Activated CD4-positive, CD25-positive, alpha-beta regulatory T cell treated with anti-CD3 and anti-CD28 coated beads, Interleukin-2, amount 50 U/mL, for 72 hours (primary cell): ENCODE results near the gene THAP11.
"Not testable (repeated sequence)": the region's sequence is repeated elsewhere in the genome, so short reads cannot be mapped to it uniquely, and the experiment has no call there.

ENCODE experiments used
- DNase-seq: peaks from one replicate; pipeline ENCODE4 v3.0.0; 2021

Gene THAP11

DNA sequence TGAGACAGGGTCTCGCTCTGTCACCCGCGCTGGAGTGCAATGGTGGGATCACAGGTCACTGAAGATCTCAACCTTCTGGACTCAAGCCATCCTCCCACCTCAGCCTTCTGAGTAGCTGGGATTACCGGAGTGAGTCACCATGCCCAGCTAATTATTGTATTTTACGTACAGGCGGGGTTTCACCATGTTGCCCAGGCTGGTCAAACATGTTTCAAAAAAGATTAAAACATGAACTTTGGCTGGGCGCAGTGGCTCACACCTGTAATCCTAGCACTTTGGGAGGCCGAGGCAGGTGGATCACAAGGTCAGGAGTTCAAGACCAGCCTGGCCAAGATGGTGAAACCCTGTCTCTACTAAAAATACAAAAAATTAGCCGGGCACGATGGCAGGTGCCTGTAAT is 4.9 kb upstream of the THAP11 start:
- not testable (repeated sequence) for DNase-seq

DNA sequence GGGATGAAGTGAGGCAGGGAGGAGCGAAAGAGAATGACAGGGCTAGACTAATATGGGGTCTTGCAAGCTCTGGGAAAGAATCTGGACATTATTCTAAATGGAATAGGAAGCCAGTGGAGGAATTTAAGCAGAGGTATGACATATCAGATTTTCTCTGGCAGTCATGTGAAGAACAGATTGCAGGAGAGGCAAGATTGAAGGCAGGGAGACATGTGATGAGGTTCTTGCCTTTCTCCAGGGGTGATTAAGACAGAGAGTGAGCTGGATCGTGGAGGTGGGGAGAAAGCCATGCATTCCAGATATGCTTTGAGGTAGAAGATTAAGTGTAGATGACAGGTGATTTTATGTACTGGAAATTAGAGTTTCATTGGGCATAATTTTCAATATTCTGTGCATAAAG is 4.3 kb upstream of the THAP11 start:
- no peak for DNase-seq

DNA sequence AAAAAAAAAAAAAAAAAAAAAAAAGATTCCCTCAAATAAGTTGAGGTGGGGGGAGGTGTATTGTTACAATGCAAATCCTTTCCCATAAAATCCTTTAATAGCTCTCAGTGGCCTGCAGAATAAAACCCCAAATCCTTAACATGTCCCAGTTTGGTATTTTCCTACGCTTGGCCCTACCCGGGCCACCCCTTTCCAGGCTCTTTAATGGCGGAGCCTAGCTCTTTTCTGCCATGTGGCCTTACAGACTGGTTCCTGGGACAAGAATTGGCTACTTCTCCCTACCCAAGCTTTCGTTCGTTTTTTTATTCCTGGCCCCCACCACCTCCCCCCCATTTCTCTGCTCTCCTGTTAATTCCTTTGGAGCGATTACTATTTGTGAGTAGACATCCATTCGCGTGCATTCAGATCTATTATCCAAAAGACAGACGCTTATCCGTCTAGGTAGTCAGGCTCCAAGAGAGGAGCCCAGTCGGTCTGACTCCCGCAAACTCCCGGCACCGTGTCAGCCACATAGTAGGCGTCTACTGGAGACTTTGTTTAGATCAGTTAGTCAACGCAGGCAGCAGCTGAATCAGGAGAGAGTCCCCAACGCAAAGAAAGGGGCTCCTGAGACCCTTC is 813 bp upstream of the THAP11 start:
- DNase-seq: no peak

DNA sequence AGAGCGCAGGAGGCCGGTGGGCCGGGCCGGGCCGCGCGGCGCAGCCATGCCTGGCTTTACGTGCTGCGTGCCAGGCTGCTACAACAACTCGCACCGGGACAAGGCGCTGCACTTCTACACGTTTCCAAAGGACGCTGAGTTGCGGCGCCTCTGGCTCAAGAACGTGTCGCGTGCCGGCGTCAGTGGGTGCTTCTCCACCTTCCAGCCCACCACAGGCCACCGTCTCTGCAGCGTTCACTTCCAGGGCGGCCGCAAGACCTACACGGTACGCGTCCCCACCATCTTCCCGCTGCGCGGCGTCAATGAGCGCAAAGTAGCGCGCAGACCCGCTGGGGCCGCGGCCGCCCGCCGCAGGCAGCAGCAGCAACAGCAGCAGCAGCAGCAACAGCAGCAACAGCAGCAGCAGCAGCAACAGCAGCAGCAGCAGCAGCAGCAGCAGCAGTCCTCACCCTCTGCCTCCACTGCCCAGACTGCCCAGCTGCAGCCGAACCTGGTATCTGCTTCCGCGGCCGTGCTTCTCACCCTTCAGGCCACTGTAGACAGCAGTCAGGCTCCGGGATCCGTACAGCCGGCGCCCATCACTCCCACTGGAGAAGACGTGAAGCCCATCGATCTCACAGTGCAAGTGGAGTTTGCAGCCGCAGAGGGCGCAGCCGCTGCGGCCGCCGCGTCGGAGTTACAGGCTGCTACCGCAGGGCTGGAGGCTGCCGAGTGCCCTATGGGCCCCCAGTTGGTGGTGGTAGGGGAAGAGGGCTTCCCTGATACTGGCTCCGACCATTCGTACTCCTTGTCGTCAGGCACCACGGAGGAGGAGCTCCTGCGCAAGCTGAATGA is 606 bp downstream of the THAP11 start:
- peak; percentile 53 for DNase-seq

DNA sequence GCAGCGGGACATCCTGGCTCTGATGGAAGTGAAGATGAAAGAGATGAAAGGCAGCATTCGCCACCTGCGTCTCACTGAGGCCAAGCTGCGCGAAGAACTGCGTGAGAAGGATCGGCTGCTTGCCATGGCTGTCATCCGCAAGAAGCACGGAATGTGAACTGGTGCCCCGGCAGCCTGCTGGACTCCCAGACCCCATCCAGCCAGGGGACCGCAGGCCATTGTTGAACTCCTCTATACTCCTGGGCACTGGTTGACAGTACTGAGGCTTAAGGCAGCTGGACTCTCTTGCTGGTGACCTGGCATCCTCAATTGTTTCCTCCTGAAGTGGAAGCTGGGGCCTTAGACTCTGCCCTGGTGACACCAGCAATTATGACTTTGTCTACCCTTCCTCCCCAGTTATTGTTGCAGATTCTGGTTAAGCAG is 1.2 kb downstream of the THAP11 start:
- no peak for DNase-seq

DNA sequence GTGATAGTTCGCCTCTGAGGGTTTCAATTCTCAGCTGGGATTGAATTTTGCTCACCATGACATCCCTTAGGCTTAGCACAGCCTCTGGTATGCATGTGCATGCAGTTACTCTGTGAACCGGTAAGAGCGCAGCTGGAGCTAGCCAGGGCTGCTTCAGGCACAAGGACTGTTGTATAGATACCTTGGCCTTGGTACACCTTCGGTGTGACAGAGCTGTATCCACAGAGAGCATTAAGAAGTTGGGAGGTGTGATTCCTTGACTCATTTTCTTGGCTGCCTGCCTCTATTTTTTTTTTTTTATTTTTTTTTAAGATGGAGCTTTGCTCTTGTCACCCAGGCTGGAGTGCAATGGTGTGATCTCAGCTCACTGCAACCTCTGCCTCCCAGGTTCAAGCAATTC is 2.4 kb downstream of the THAP11 start:
- no peak for DNase-seq

DNA sequence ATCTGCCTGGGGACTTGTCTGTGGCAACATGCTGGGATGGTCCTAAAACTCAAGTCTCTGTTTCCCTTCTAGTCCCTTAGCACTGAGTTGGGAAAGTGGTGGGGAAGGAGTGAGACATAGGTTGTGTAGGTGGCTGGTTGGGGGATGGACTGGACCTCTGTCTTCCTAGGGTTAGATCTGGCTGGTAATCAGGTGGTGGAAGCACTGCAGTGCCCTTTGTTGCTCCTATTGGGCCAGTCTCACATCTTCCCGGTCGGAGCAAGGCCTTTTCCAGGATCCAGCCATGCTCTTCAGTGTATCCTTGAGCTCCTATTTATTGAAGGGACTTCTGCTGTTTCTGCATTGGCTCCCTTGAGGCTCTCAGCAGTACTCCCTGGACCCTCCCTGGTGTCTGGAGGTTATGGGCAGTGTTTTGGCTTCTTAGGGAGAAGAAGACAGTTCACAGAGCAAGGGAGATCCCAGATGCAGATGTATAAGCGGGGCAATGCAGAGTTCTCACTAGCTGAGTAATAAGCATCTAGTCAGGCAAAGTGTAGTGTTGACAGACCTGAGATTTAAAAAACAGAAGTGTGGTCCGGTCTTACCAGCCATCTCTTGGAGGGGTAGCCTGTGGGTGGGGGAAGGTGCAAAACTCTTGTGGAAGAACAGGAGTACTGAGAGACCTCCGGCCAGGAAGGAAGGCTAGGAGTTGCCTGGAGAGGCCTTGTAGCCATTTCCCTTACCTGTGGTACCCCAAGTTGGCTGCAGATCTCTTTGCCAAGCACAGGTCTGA is 3.4 kb downstream of the THAP11 start:
- no peak for DNase-seq

DNA sequence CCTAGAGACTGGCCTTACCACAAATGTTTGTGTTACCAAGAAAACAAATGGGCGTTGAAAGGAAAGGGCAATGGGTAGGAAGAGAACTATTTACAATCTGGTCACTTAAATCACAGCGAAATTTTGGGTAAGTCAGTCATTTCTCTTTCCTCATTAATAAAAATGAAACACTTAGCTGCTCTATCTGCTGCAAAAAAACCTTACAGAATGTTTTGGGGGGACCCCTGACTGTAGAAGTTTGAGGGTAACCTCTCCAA is 3.9 kb downstream of the THAP11 start:
- DNase-seq: no peak

DNA sequence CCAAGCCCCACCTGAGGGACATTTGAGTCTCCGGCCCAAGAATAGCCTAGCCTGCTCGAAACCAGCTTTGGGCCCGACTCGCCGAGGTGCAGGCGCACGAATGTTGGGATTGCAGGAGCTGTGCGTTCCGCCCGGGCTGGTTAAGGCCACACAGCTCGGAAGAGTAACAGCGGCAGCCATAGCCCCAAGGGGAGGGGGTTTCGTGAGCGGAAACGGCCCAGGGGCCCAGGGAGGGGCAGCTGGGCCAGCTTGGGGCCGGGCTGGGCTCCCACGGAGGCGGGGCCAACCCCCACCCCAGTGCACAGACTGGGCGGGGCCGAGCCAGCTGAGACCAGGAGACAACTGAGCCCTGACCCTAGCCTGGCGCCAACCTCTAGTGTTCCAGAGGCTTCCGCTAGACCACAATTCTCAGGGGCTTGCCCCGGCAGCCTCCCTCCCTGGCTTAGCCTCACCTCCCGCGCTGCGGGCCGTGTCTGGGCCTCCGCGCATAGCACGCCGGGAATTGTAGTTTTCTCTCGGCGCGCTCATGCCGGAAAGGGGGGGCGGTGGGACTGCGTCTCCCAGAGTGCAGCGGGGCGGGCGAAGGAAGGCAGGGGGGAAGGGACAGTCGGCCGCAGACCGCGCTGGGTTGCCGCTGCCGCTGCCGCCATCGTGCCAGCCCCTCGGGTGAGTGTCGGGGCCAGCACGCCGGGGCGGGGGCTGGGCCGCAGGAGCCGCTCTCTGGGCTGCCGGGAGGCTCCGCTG is 4.4 kb downstream of the THAP11 start, which contains the start of gene NUTF2:
Gene NUTF2 (plus strand): TSS at position 614 of the 744 bp plus-strand sequence. CDS start 18,198 bp downstream, outside the sequence.
- peak; percentile 96 for DNase-seq

DNA sequence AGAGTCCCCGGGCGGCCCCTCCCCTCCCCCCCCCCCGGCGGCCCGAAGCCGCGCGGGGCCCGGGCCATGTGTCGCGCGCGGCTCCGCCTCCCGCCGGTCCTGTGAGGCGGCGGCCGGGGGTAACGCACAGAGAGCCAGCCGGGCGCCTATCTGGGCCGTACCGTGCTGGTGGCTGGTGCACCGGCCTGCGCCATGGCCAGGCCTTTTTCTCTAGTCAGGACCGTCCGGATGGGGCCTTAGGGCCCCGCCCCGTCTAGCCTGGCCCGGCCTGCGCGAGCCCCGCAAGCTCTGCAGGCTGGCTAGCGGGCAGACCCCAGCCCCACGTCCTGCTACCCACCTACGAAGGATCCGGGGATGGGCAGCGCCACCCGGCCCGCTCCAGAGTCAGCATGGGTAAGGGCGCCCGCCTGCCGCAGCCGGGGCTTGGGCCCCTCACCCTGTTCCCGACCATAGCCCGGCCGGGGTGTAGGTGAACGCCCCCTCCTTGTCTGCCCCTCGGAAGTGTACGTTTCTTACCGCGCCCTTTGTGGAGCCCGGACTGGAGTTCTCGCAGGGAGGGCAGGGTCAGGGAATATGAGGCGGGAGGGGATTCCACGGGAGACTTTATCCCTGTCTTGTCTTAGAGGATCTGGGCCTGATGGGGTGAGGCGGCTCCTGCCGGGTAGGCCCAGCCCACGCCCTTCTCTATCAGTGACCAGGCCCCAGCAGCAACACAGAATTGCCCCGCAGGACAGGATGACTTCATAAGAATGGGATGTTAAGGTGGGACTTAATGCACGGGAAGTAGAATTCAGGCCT is 5.1 kb downstream of the THAP11 start, which contains the start of gene CENPT:
Gene CENPT (minus strand): TSS at position 630 of the 798 bp plus-strand sequence. CDS start 13,834 bp downstream, outside the sequence.
- no peak for DNase-seq

DNA sequence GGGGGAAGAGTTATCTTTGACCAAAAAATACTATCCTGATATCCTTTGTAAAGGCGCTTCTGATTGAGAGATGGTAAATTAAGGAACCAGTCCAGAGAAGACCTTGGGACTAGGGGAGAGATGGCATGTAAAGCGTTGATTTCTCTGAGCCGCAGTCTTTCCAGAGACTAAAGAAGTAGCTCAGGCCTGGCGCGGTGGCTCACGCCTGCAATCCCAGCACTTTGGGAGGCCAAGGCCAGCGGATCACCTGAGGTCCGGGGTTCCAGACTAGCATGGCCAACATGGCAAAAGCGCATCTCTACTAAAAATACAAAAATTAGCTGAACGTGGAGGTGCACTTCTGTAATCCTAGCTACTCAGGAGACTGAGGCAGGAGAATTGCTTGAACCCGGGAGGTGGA is 6.0 kb downstream of the THAP11 start:
- DNase-seq: no peak

DNA sequence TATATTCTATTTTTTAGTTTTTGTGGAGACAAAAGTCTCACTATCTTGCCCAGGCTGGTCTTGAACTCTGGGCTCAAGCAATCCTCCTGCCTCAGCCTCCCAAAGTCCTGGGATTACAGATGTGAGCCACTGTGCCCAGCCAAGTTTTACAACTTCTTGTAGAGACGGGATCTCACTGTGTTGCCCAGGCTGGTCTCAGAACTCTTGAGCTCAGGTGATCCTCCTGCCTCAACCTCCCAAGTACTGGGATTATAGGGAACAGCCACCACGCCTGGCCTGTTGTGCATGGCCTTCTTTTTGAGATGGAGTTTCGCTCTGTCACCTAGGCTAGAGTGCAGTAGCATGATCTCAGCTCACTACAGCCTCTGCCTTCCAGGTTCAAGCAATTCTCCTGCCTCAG is 11.6 kb downstream of the THAP11 start:
- no peak for DNase-seq

DNA sequence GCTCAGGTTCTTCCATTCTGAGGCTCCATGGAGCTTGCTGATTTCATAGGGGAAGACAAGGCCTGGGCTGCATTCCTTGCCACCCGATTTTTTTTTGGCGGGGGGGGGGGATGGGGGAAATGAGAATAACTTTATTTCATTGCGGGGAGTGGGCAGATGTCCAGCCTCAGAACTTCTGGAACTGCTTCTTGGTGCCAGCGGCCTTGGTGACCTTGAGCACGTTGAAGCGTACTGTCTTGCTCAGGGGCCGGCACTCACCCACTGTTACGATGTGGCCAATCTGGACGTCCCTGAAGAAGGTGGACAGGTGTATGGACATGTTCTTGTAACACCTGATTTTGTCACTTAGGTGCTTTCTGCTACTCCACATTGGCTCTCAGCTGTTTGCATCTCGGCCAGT is 13.7 kb downstream of the THAP11 start:
- DNase-seq: no peak

DNA sequence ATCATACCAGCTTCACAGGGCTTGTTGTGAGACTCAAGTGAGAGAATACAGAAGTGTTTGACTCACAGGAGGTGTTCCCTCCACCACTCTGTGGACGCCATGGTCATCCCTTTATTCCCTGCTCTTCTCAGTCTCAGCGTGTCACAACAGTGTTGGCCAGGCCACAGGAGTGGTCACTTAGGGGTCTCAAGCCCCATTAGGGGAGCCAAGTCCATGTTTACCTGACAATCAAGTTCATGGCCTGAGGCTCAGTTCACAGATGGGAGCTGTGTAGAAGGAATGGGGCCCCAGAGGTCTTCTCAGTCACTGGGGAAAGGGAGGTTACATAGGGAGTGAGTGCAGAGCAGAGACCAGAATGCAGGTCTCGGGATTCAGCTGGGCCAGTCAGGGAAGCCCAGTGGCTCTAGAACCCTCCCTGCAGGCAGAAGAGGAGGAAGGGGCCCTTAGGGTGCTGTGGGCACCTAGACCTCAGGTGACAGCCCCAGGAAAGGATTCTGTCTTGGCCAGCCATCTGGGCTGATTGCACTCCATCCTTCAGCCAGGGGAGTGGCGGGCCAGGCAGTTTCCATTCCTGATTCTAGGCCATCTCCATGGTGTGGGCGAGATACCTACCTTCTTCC is 14.9 kb downstream of the THAP11 start:
- DNase-seq: no peak

DNA sequence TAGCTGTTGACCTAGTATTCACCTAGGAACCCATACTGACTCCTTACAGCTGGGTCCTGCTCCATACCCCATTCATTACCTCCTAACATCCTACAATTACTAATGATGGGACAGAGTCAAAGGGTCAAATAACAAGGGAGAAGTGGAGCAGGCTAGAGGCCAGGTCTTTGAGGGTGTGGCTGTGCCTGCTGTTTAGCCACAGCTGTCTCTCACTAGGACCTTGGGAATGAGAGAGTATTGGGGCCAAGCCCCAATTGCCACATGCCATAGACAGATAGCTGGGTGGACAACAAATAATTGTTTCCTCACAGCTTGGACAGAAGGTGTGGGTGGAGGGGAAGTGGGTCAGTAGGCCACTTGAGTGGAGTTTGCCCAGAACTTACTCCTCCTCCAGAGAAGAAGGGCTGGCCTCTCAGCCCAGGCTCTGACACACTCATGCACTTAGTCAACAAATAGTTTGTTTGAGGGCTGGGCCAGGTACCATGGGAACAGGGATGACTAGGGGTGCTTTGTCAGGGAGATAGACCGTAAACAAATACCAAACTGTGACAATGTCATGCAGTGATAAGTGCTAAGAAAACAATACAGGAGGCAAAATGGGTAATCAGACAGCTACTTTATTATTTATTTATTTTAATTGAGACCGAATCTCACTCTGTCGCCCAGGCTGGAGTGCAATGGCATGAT is 15.6 kb downstream of the THAP11 start:
- DNase-seq: no peak

DNA sequence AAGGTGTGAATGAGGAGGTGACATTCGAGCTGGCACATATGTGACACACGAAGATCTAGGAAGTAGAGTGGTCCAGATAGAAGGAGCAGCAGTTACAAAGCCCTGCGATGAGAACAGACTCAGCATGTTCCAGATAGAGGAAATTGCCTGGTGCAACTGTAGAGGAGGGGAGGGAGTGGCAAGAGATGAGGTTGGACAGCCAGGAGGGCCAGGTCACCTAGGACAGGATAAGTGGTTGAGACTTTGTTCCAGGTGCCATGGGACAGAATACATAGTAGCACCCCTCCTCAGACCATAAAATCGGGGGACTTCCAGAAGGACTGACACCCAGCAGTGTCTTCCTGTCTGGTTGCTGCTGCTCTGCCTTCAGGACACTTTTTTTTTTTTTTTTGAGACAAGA is 16.4 kb downstream of the THAP11 start:
- DNase-seq: no peak

DNA sequence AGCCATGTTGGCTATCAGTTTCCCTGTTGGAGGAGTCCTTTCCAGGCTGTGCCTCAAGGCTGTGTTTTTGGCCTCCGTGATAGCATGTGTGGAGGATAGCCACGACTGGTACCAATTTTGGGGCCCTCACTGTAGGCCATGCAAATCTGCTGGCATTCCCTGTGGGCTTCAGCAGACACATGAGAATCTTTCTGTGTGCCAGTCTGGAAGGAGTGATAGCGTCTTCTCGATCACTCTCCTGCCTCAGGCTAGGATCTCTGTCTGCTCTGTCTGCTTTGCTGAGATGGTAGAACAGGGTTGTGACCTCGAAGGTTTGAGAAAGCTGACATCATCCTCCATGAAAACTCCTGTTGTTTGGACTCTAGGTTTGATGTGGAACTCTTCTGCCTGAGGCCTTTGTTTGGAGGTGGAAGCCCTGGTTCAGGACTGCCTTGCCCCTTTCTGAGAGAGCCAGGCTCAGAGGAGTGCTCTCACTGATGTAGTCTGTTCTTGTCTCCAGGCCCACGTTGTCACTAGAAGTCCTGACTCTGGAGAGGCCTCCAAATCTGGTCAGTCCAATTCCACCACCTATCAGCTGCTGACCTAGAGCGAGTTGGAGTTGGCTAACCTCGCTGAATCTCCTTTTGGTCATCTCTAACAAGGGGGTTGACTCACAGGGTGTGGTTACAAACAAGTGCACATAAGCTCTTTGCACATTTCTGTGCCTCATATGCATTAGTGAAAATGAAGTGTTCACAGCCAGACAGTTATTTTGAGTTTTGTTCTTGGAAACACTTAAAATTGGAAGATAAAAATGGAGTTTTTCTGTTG is 18.7 kb downstream of the THAP11 start:
- DNase-seq: no peak

DNA sequence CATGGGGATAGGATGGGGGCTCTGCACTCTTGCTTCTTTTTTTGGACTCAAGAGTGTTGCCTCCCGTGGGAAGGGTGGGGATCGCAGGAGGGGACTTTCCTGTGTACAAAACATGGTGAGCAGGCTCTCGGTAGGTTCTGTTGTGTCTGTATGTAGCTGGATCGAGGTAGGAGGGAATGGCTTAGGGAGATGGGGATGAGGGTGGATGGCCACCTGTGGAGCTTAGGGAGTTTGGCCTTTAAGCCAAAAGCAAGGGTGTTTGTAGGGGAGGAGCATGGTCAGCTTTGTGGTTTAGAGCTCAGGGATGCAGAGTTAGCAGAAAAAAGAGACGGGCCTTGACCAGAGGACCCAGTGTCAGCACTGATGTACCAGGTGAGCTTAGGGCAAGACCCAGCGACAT is 19.8 kb downstream of the THAP11 start:
- DNase-seq: no peak

DNA sequence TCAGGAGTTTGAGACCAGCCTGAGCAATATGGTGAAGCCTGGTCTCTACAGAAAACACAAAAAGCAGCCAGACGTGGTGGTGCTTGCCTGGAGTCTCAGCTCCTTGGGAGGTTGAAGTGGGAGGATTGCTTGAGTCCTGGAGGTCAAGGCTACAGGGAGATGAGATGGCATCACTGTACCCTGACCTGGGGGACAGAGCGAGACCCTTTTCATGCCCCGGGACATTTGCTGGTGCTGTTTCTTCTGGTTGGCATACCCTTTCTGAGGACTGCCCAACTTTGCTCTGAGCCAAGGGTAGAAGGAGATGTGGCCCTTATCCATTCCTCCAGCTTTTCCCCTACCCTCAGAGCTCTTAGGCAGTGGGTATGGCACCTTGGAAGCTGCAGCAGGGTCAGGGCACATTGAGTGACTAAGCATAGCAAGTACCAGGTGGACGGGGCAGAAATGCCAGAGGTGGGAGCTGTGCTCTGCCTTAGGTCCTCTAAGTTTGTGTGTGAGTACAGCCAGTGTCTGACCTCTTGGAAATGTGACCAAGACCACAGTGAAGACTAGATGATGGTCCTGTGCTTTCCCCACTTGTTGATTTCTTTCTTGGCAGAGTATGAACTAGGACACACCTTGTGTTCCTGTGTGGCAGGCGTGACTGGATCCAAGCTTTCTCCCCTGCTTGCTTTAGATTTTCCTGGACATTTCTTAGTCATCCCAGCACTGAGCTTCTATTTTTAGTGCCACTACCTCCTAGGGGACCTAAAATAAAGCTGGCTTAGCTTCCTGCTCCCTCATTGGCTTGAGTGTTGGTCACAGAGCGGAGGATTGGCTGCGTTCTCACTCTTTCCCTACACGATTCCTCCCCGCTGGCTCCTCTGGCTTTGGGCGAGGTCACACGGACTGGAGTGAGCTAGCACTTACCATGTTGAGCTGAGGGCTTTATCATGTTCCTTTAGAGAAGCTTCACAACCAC is 20.8 kb downstream of the THAP11 start:
- DNase-seq: no peak
